Measurements from ENCODE around the gene SAGE1.
"Not testable (repeated sequence)": the region's sequence is repeated elsewhere in the genome, so short reads cannot be mapped to it uniquely, and the experiment has no call there.

Gene SAGE1, protein sequence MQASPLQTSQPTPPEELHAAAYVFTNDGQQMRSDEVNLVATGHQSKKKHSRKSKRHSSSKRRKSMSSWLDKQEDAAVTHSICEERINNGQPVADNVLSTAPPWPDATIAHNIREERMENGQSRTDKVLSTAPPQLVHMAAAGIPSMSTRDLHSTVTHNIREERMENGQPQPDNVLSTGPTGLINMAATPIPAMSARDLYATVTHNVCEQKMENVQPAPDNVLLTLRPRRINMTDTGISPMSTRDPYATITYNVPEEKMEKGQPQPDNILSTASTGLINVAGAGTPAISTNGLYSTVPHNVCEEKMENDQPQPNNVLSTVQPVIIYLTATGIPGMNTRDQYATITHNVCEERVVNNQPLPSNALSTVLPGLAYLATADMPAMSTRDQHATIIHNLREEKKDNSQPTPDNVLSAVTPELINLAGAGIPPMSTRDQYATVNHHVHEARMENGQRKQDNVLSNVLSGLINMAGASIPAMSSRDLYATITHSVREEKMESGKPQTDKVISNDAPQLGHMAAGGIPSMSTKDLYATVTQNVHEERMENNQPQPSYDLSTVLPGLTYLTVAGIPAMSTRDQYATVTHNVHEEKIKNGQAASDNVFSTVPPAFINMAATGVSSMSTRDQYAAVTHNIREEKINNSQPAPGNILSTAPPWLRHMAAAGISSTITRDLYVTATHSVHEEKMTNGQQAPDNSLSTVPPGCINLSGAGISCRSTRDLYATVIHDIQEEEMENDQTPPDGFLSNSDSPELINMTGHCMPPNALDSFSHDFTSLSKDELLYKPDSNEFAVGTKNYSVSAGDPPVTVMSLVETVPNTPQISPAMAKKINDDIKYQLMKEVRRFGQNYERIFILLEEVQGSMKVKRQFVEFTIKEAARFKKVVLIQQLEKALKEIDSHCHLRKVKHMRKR

GRCh38 chrX:135893294-135893817 is at the start of gene SAGE1, which contains the start of gene CT45A10:
Gene SAGE1 (plus strand): TSS chrX:135893716. CDS start chrX:135896243, 2,527 bp downstream.
Gene CT45A10 (minus strand): TSS chrX:135893444. CDS start chrX:135885344, 8,100 bp downstream.
- no peak within 1 kb of the TSS for H3K4me3 ChIP-seq
- DNase-seq, result no peak
- intact Hi-C loops (cut with DNase I; ENCODE audit: low total_unique reads), result no loop called here
- no peaks in the 10 kb centered on the region for H3K36me3 ChIP-seq
- H3K4me1 ChIP-seq, result no peaks in the 10 kb centered on the region
- H3K9me3 ChIP-seq, result peaks cover 0 to 11% (median 0%) of the 10 kb centered on the region in 3 donors
- H3K27ac ChIP-seq, result no peak within 1 kb of the TSS
- TF ChIP-seq CTCF (IDR thresholded peaks at IDR 0.05), result no peak
- no peaks in the 10 kb centered on the region for H3K27me3 ChIP-seq

DNA sequence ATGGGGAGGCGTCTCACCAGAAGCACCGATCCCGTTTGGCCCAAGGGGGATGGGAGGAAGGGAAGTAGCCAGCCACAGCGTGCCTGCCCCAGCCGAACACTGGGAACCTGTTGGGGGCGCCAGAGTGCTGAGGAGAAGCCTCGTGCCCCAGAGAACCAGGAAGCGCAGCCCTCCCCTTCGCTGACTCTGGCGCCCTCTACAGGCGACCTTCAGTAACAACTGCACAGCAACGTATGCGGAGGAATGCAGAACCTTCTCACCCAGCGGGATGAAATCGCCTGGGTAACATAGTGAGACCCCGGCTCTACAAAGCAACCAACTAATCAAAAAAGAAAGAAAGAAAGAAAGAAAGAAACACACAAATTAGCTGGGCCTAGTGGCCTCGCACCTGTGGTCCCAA is 39.1 kb upstream of the SAGE1 start, which contains the start of gene CT45A8:
TSS of gene CT45A8 (minus strand) at position 101 of the 400 bp plus-strand sequence. CDS start 3,755 bp downstream, outside the sequence.
- intact Hi-C loops (cut with DNase I; ENCODE audit: low total_unique reads), result not testable (repeated sequence)

GRCh38 chrX:135871712-135872111 is 21.8 kb upstream of the SAGE1 start, which contains the start of gene CT45A9:
Gene CT45A9 (minus strand): TSS chrX:135871812. CDS start chrX:135868061, 3,751 bp downstream.
- H3K4me1 ChIP-seq; H3K27me3 ChIP-seq; DNase-seq; H3K9me3 ChIP-seq; H3K36me3 ChIP-seq; intact Hi-C loops (cut with DNase I; ENCODE audit: low total_unique reads); H3K27ac ChIP-seq; H3K4me3 ChIP-seq: not testable (repeated sequence)

More for the DNA sequence above, 39.1 kb upstream of the SAGE1 start, which contains the start of gene CT45A8:
- H3K9me3 ChIP-seq, H3K27me3 ChIP-seq, H3K4me1 ChIP-seq, H3K36me3 ChIP-seq, H3K27ac ChIP-seq, H3K4me3 ChIP-seq, DNase-seq: not testable (repeated sequence)

- H3K27me3 ChIP-seq; H3K27ac ChIP-seq; intact Hi-C loops (cut with DNase I; ENCODE audit: low total_unique reads); H3K4me1 ChIP-seq; H3K4me3 ChIP-seq; H3K36me3 ChIP-seq; DNase-seq; H3K9me3 ChIP-seq: not testable (repeated sequence)
Observed at GRCh38 chrX:135882741-135883140, 10.8 kb upstream of the SAGE1 start.

DNA sequence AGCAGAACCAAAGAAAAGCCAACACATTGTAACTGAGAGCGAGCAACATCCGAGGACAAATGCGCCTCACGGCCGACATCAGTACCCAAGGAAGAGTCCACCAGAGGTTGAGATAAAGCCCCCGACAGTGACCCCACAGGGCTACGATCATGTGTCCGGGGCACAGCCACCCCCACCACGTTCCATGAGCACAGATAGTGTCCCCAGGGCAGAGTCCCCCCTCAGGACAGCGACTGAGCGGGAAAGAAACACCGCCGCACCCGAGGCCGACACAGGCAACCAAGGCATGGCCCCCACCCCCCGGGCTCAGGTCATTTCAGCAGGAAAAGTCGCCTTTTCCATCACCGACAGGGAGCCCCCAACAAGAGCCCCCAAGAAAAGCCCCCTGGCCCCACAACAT is 5.3 kb upstream of the SAGE1 start:
- H3K4me3 ChIP-seq; H3K27ac ChIP-seq; H3K27me3 ChIP-seq; DNase-seq; H3K9me3 ChIP-seq; intact Hi-C loops (cut with DNase I; ENCODE audit: low total_unique reads); H3K36me3 ChIP-seq; H3K4me1 ChIP-seq: not testable (repeated sequence)

GRCh38 chrX:135888976-135889375 is 4.5 kb upstream of the SAGE1 start:
- H3K4me3 ChIP-seq; DNase-seq; H3K27ac ChIP-seq; intact Hi-C loops (cut with DNase I; ENCODE audit: low total_unique reads); H3K36me3 ChIP-seq; H3K27me3 ChIP-seq; H3K4me1 ChIP-seq: not testable (repeated sequence)
- peaks cover 0 to 11% (median 0%) of the 10 kb centered on the region in 3 donors for H3K9me3 ChIP-seq

- no peak for TF ChIP-seq CTCF (IDR thresholded peaks at IDR 0.05)
- no peak overlapping the region for H3K27ac ChIP-seq
- no peaks in the 10 kb centered on the region for H3K4me1 ChIP-seq
- H3K27me3 ChIP-seq, result no peaks in the 10 kb centered on the region
- peaks cover 0 to 11% (median 0%) of the 10 kb centered on the region in 3 donors for H3K9me3 ChIP-seq
- no peak for DNase-seq
- H3K36me3 ChIP-seq, result no peaks in the 10 kb centered on the region
- intact Hi-C loops (cut with DNase I; ENCODE audit: low total_unique reads), result no loop called here
- H3K4me3 ChIP-seq, result no peak overlapping the region
Observed at GRCh38 chrX:135890087-135890585, 3.4 kb upstream of the SAGE1 start.

Measured in tibial artery (tissue), 4 donors.